COR-L47 (cell line): ENCODE results near the gene COMMD1.
A peak's percentile ranks its signal among the peaks of the same experiment; 100 is the strongest.
"Not testable (repeated sequence)": the region's sequence is repeated elsewhere in the genome, so short reads cannot be mapped to it uniquely, and the experiment has no call there.

Experiments
- DNase-seq: peaks from one replicate; lab custom pipeline; 2025; lab: John Stamatoyannopoulos, UW

COMMD1 gene

DNA sequence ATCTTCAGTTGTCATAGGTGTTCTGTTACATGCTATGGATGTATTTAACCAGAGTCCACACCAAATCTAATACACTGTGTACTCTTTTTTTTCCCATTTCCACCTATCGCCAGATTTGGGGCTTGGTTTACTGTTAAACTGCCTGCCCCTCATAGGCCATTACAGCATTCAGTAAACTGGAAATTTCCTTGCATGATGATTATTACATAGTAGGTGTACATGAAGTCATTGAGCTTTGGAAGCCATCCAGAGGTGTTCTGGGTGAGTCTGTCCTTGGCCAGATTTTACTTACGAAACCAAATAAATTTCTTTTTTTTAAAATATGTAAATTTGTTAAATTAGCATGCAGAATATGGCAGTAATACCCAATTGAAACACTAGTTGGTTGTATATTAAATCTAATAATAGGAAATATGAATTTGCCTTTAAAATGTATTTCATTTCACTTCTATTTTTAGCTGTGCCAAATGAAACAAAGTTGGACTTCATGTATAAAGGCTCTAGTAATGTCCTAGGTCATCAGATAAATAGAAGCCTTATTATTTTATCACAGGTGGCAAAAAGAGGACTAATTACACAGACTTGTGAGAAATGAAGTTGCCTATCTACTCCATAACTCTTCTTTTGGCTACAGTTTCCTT is 60.7 kb downstream of the COMMD1 start:
- DNase-seq: no peak

DNA sequence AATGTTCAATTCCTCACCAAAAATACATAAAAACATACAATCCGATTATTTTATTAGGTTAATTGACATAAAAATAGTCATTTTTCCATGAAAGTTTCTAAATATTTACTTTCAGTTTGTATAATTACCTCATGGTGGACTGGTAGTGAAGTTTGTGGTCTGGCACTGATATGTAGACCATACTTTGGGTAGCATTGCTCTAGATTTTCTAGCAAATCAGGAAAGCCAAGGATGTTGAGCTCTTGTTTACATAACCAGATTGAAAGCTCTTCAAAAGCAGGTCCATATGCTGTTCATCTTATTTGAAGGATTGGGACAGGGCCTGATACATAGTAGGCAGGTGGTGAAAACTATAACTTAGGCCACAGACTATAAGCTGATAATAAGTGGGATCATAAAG is 61.8 kb downstream of the COMMD1 start:
- DNase-seq: no peak

DNA sequence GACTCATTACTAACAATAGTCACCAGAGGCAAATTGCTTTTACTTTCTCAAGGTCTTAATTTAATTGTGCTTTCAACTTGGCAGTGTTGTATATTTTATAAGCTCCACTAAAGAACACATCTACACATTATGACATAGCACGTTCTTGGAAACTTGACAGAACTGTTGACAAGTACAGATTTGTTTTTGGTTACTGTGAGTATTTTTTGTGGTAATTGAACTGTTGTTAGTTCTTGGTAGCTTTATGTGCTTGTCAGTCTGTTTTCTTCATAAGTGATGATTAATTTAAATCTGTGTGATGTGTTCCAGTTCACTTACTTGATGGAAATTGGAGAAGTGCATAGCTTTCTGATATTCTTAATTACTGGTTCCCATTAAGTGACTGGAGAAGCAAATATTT is 63.9 kb downstream of the COMMD1 start:
- peak; percentile 26 for DNase-seq

DNA sequence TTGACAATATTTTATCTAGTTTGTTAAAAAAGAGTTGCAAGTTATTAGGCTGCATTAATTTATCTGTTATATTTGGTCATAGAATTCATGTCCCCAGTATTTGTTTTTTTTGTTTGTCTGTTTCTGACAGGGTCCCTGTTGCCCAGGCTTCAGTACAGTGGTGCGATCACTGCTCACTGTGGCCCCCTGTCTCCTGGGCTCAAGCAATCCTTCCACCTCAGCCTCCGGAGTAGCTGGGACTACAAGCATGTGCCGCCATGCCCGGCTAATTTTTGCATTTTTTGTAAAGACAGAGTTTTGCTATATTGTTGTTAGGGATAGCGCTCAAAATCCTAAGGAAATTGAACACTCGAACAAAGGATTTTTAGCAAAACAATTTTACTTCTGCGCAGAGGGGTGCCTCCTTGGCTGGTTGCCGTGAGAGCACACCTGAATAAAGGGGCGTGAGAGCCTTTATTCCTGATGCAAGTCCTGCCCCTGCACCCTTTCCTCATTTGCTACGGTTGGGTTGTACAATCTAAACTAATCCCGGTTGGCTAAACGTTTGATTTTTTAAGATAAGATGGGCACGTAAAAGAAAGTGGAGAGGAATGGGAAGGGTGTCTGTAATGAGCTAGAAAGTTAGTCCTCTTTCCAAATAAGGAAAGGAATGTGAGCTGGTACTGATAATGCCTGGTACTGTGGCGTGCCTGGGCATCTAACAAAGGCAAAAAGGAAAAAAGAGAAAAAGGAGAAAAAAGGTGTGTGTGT is 65.5 kb downstream of the COMMD1 start:
- no peak for DNase-seq

DNA sequence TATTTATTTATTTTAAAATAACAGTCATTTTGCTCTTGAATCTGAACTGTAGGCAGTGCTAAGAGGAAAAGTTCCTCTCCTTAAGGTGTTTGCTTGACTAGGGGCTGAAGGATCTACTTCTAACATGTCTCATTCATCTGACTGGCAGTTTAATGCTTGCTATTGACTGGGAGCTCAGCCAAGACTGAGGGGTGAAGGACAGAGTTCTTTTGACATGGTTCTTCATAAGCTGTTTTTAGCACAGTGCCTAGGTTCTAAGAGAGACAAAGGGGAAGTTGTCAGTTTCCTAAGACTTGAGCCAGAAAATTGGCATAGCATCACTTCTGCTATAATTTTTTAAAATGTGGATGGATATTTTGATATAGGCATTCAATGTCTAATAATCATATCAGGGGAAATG is 73.0 kb downstream of the COMMD1 start:
- peak; percentile 0 for DNase-seq

DNA sequence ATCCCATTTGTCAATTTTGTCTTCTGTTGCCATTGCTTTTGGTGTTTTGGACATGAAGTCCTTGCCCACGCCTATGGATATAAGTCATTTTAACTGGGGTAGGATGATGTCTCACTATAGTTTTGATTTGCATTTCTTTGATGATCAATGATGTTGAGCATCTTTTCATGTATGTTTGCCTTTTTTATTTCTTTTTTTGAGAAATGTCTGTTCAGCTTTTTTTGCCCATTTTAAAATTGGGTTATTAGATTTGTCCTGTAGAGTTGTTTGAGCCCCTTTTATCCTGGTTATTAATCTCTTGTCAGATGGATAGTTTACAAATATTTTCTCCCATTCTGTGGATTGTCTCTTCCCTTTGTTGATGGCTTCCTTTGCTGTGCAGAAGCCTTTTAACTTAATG is 75.3 kb downstream of the COMMD1 start:
- no peak for DNase-seq

DNA sequence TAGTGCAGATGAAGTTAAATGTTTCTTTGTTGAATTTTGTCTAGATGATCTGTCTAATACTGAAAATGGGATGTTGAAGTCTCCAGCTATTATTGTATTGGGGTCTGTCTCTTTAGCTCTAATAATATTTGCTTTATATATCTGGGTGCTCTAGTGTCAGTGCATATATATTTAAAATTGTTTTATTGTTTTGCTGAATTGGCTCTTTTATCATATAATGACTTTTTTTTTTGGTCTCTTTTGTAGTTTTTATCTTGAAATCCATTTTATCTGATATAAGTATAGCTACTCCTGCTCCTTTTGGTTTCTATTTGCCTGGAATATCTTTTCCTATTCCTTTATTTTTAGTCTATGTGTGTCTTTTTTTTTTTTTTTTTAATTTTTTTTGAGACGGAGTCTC is 79.2 kb downstream of the COMMD1 start:
- no peak for DNase-seq

DNA sequence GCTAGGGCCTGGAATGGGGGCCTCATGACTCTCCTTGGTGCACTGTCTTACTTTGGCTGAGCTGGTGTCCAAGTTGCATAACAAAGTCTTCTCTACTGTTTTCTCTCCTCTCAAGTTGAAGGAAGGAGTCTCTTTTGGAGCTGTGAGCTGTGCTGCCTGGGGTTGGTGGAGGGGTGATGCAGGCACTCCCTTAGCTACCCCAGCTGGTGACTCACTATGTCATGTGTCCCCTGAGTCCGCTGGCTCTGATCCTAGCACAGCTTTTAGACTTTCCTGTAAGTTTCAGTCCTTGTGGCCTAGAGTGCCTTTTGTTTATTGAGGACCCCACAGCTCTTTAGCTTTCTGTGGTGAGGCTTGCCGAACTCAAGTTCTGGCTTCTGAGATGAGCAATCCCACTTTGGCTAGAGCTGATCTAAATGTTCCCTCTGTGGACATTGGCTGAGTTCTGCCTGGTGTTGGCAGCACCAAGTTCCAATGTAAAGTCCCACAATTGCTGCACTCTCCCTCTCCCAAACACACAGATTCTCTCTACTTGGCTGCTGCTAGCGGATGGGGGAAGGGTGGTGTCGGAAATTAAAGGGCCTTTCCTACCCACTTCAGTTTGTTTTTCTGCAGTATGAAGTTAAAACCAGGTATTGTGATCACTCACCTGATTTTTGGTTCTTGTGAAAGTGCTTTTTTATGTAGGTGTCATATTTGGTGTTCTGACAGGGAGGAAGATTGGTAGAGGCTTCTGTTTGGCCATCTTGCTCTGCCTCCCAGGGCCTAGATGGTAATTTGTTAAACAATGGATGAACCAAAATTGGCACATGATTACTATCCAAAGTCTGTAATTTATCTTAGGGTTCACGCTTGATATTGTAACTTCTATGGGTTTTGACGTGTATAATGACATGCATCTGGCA is 83.2 kb downstream of the COMMD1 start:
- no peak for DNase-seq

DNA sequence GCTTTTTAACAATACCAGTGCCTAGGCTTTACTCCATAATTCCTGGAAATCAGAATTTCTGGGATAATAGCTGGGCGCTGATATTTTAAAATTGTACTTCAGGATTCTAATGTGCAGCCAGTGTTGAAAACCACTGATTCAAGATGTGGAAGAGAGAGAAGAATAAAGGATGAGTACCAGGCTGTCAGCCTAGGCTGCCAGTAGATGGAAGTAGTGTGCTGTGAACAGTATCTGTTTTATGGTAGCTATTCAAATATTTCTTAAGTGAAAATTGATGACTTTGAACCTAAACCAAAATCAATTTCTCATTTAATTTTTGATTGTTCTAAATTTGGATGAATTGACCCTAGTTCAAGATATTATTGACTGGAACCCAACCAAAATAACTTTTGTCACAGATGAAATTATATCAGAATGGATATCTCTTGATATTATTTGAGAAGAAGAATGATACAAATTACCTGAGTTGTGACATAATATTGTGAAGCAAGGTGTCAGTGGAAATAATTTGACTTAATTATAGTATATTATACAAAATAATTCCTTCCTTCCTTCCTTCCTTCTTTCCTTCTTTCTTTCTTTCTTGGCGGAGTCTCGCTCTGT is 88.0 kb downstream of the COMMD1 start:
- peak; percentile 27 for DNase-seq

DNA sequence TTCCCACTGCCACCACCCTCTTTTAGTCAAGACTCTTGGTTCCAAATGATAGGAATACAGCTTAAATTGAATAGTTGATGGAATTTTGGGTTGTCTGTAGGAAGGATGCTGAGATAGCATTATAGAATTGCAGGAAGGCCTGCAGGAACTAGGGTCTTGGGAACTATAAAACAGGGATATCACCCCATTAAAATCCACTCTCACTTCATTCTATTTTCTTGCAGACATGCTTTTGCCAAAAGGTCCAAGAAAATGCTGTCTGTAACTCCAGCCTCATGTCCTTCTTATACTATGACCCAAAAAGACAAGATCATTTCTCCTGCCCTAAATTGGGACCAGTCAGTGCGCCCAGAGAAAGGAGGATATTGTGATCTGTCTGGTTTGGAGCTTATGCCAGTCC is 89.1 kb downstream of the COMMD1 start:
- no peak for DNase-seq

DNA sequence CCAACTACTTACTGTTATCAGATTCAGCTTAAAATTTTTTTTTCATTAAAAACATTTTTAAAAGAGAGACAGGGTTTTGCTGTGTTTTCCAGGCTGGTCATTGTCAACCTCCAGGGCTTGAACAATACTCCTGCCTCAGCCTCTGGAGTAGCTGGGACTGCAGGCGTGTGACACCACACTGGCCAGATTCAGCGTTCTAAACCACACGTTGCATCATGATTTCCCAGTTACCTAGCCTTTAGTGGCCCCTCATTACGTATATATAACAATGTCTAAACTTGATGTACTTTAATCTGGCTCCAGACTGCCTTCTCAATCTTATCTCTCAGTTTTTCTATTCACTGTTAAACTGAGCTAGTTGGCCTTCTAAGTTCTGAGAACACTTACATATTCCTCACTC is 89.6 kb downstream of the COMMD1 start:
- no peak for DNase-seq

DNA sequence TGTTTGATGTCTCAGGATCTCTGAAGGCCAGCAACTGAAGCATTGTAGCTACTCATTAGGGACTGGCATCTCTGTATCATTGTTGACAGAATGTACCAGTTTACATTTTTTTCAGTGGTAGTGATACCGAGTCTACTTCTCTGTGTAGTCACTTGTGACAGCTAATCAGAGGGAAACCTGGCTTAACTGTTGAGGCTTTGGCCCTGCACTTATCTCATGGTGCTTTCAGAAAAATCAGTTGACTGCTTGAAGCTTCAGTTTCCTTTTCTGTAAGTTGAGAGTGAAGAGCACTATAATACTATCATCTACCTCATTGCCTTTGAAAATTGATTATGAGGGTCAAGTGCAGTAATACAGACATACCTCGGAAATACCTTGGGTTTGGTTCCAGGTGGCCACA is 90.0 kb downstream of the COMMD1 start:
- no peak for DNase-seq

DNA sequence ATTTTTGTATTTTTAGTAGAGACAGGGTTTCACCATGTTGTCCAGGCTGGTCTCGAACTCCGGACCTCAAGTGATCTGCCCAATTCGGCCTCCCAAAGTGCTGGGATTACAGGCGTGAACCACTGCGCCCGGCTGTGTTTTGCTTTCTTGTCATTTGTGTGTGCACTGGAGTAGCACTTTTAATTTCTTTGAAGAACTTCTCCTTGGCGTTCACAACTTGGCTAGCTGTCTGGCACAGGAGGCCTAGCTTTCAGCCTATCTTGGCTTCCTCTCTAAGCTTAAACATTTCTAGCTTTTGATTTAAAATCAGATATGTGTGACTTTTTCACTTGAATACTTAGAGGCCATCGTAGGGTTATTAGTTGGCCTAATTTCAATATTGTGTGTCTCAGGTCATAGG is 93.0 kb downstream of the COMMD1 start:
- no peak for DNase-seq

DNA sequence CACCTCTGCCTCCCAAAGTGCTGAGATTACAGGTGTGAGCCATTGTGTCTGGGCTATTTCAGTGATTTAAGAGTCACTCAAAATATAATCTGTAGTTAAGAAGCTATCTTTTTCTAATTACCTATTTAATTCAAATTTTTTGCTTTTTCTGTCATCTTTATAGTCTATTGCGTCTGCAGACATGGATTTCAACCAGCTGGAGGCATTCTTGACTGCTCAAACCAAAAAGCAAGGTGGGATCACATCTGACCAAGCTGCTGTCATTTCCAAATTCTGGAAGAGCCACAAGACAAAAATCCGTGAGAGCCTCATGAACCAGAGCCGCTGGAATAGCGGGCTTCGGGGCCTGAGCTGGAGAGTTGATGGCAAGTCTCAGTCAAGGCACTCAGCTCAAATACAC is 95.1 kb downstream of the COMMD1 start:
- DNase-seq: no peak

DNA sequence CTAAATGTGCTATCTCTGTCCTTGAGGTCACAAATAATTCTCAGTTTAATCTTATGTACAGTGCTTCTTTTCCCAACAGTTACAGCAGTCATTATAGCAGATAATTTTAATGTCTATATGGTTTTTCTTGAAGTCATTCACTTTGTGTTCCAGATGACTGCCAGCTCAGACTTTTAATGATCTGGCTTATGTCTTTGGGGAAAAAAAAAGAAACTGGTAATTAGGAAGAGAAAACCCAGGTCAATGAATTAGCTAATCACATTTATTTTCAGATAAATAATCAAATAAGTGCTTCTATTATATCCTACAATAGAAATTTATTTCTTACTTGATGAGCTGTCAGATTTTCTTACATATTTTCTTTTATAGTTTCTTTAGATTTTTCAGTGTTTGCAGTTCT is 96.0 kb downstream of the COMMD1 start:
- DNase-seq: no peak

DNA sequence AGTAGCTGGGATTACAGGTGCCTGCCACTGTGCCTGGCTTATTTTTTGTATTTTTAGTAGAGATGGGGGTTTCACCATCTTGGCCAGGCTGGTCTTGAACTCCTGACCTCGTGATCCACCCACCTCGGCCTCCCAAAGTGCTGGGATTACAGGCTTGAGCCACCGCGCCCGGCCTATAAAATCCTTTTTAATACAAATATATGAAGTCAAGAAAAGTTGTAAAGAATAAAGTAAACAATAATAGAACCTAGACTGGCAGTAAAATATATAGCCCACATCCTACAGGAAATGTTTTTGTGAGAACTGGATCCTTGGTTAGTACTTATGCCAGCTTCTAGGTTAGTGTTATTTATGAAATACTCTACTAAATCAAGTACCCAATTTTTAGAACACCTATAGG is 99.0 kb downstream of the COMMD1 start:
- not testable (repeated sequence) for DNase-seq

DNA sequence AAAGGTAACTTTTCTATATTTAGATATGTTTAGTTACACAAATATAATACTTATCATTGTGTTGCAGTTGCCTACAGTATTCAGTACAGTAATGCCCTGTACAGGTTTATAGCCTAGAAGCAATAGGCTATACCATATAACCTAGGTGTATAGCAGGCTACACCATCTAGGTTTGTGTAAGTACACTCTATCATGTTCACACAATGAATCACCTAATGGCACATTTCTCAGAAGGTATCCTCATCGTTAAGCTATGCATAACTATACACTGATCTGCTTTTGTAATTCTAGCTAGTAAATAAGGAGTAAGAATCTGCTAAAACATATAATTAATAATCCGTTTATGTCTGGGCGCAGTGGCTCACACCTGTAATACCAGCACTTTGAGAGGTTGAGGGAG is 102.1 kb downstream of the COMMD1 start:
- DNase-seq: no peak

DNA sequence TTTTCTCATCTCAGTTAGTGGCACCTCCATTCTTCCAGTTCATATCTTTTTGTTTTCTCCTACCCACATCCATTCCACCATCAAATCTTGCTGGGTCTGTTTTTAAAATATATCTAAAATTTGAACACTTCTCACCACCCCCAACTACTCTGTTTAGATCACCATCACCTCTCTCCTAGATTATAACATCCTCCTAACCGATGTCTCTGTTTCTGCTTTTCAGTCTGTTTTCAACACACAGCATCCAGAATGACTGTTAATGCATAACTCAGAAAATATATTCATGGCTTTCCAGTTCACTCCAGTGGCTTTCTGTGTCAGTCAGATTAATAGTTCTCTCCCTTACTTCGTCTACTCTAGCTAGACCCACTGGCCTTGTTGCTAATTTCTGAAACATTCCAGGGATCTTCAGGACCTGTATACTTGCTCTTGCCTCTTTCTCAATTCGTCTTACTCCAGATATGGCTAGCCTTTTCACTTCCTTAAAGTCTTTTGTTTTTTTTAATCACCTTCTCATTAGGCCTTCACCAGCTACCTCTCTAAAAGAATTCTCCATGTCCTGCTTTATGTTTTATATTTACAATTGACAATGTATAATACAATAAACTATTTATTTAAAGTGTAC is 105.3 kb downstream of the COMMD1 start:
- no peak for DNase-seq

DNA sequence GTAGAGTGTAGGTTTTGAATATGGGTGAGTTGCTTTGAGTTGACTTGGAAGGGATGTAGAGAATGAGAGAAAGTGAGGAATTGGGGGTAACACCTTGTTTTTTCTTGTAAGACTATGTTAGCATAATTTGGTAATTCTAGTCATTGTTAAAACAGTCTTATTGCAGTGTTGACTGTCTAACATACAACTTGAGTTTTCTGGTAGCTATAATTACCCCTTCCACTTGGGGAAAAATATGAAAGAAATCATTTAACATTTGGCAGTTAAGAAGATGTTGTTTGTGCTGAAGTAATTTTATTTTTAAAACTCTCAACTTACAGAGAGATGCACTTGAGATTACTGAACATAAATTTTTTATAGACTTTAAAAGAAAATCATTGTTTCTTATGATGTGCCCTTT is 108.2 kb downstream of the COMMD1 start:
- DNase-seq: no peak

DNA sequence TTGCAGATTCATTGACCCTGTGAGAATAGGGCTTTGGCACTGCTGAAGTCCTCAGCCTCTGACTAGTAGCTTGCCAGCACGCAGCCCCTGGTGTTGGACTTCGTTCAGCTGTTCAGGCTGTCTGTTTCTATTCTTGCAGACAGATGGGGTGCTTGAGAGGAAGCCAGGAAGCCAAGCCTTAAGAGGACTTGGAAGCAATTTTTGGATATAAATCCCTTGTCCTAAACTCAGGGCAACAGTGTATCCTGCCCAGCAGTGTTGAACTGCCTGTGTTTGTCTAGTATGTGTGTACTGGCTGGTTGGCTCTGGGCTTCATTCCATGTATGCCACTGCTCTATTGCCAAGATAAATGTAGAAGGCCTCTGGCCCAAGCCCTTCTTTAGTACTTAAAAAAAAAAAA is 108.6 kb downstream of the COMMD1 start:
- DNase-seq: peak; percentile 3

DNA sequence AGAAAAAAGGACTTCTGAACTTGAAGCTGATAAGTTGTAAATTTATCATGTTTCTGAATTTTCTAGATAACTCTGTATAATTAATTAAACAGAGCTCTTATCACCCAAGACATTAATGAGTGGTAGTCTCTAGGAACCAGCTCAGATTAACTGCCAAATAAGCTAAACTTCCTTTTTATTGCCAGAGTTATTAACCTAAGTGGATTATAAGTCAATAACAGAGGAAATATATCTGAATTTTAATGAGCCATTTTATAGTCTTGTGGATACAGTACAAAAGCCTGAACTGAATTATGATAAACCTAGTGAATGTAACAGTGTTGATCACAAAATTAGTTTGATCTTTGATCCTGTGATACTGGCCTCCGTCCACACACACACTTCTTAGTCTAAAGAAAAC is 111.5 kb downstream of the COMMD1 start:
- DNase-seq: no peak

DNA sequence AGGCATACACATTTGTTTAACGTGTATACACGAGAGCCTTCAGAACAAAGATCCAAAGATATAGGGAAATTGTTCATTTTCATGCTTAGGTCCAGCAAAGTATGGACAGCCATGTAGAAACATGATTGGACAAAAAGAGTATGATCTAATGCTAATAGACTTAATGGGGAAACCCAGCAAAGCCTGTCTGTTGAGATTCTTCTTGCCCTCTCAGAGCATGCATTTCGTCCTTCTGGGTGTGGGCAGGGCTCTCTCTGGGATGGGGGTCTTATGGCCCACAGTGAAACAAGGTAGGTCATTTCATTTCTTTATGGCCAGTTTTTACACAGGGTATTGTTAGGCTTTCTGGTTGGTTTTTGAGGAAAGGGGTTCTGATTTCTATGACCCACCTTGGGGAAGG is 124.4 kb downstream of the COMMD1 start:
- no peak for DNase-seq
